ENCODE data around the gene COL9A2. TPM values are rescaled to one million over a fixed set of nuclear protein-coding genes. Genes with fewer than 3 reads are reported as not detected.
A peak's percentile ranks its signal among the peaks of the same experiment; 100 is the strongest.
"Not testable (repeated sequence)": the region's sequence is repeated elsewhere in the genome, so short reads cannot be mapped to it uniquely, and the experiment has no call there.

COL9A2 gene
- total RNA-seq, 2 donors from 2014 or later, result 0.59 to 1.2 TPM

- Histone ChIP-seq H3K4me3 (no peak overlapping the region), H3K27ac (no peak overlapping the region), H3K36me3 (no peaks in the 10 kb centered on the region), H3K27me3 (no peaks in the 10 kb centered on the region), H3K4me1 (no peaks in the 10 kb centered on the region), H3K9me3 (peaks cover 0 to 6% of the 10 kb centered on the region in 2 donors)
- peak; percentile 78 for DNase-seq (ENCODE audit: low spot score)
- TF ChIP-seq CTCF (IDR thresholded peaks at IDR 0.05), result peak; percentile 97 to 98
Measured at GRCh38 chr1:40338745-40339419, 21.8 kb upstream of the COL9A2 start.

GRCh38 chr1:40337443-40337842 lies 20.4 kb upstream of the COL9A2 start:
- TF ChIP-seq CTCF (IDR thresholded peaks at IDR 0.05), result no peak
- H3K4me3 ChIP-seq, result no peak overlapping the region
- no peak for DNase-seq (ENCODE audit: low spot score)
- no peaks in the 10 kb centered on the region for H3K36me3 ChIP-seq
- no peaks in the 10 kb centered on the region for H3K4me1 ChIP-seq
- H3K27ac ChIP-seq, result no peak overlapping the region
- no peaks in the 10 kb centered on the region for H3K27me3 ChIP-seq
- peaks cover 0 to 6% of the 10 kb centered on the region in 2 donors for H3K9me3 ChIP-seq

GRCh38 chr1:40332695-40333094 lies 15.6 kb upstream of the COL9A2 start:
- Histone ChIP-seq H3K4me3 (no peak overlapping the region), H3K27ac (no peak overlapping the region), H3K36me3 (no peaks in the 10 kb centered on the region), H3K4me1 (no peaks in the 10 kb centered on the region), H3K9me3 (peaks cover 0 to 5% of the 10 kb centered on the region in 2 donors), H3K27me3 (no peaks in the 10 kb centered on the region)
- TF ChIP-seq CTCF (IDR thresholded peaks at IDR 0.05), result no peak
- no peak for DNase-seq (ENCODE audit: low spot score)

GRCh38 chr1:40331403-40331802 lies 14.3 kb upstream of the COL9A2 start:
- not testable (repeated sequence) for H3K27ac ChIP-seq; DNase-seq (ENCODE audit: low spot score); H3K4me1 ChIP-seq; H3K9me3 ChIP-seq; H3K4me3 ChIP-seq; H3K27me3 ChIP-seq; H3K36me3 ChIP-seq

GRCh38 chr1:40318970-40319621 lies 2.0 kb upstream of the COL9A2 start:
- Histone ChIP-seq H3K9me3 (no peaks in the 10 kb centered on the region), H3K27me3 (peaks cover 3 to 14% of the 10 kb centered on the region in 2 donors), H3K27ac (no peak overlapping the region), H3K36me3 (no peaks in the 10 kb centered on the region), H3K4me1 (peaks cover 0 to 26% of the 10 kb centered on the region in 2 donors), H3K4me3 (no peak overlapping the region)
- no peak for DNase-seq (ENCODE audit: low spot score)
- no peak for TF ChIP-seq CTCF (IDR thresholded peaks at IDR 0.05)

- Histone ChIP-seq H3K36me3 (no peaks in the 10 kb centered on the region), H3K27me3 (peaks cover 3 to 14% of the 10 kb centered on the region in 2 donors), H3K4me1 (peaks cover 0 to 26% of the 10 kb centered on the region in 2 donors), H3K9me3 (no peaks in the 10 kb centered on the region), H3K4me3 (no peak overlapping the region), H3K27ac (no peak overlapping the region)
- no peak for DNase-seq (ENCODE audit: low spot score)
- no peak for TF ChIP-seq CTCF (IDR thresholded peaks at IDR 0.05)
Measured at GRCh38 chr1:40318476-40318875, 1.4 kb upstream of the COL9A2 start.
